GM12873 (cell line): ENCODE measurements around the gene STK32C.

Experiments used
- CTCF ChIP-seq: IDR thresholded peaks from 2 replicates; pipeline ENCODE4 v1.5.1; 2012; ENCODE audit warnings: low read depth, mild to moderate bottlenecking, moderate library complexity, low read length, control low read depth; ENCODE audit not compliant: insufficient read depth; ENCODE audit errors: missing control alignments

STK32C gene

GRCh38 chr10:132225849-132226205, 81.9 kb downstream of the STK32C start:
- no peak for TF ChIP-seq CTCF

DNA sequence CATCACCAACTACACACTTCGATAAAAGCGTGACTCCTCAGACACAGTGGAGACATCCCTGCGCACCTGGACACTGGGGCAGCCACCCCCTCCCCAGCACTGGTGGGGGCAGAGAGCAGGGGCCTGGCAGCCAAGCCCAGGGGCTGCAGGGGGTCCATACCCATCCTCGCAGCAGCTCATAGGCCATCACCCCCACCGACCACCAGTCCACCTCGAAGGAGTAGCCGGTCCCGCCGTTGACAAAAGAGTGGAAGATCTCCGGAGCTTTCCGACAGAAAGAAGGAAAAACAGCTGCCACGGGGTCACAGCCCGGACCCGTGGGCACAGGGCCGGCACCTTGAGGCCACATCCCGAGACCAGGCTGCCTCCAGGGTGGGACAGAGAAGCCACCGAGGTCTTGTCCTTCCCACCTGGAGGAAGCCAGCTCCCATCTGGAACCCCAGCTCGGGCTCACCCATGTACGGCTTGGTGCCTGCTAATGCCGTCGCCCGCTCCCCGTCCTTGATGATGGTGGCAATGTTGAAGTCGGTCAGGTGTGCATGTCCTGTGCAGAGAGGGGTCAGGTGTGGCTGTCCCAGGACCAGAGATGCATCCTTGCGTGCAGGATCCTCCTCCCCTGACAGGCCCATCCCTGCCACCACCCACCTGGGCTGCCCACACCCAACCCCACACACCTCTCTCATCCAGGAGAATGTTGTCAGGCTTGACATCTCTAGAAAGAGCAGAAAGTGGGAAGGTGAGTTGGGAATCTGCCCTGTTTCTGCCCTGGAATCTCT, 82.5 kb downstream of the STK32C start:
- TF ChIP-seq CTCF = no peak

- no peak for TF ChIP-seq CTCF
Observed at GRCh38 chr10:132224343-132225072, 83.2 kb downstream of the STK32C start.

GRCh38 chr10:132223611-132224342, 84.0 kb downstream of the STK32C start:
- TF ChIP-seq CTCF = no peak

GRCh38 chr10:132223156-132223590, 84.6 kb downstream of the STK32C start:
- peak; percentile 96 for TF ChIP-seq CTCF

DNA sequence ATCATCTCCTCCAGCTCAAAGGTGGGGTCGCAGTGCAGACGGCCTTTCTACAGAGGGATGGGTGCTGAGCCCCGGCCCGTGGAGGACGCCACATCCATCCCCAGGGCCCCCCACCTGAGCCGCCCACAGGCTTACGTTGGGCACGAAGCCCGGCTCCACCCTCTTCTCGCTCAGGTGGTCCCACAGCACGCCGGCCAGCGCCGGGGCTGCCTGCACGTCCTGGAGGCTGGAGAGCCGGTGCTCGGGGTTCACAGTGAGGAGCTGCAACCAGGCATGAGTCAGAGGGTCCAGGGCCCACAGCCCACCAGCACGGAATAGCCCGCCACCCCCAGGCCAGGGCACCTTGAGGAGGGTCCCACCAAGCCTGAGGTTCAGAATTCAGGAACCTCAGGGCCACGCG, 85.0 kb downstream of the STK32C start:
- TF ChIP-seq CTCF = no peak

DNA sequence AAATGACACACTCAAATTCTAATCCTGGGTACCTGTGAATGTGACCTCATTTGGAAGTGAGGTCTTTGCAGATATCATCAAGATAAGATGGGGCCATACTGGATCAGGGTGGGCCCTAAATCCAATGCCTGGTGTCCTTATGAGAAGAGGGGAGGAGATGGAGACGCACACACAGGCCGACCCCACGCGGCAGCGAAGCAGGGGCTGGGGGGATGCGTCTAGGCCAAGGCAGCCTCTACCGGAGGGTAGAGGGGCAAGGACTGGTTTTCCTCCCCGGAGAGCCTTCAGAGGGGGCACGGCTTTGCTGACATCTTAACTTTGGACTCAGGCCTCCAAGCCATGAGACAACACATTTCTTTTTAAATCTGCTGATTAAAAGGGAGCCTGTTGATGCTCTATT, 87.7 kb downstream of the STK32C start:
- TF ChIP-seq CTCF = no peak
